GM12891 (cell line): ENCODE data around the gene IQCH.

Source experiments
- PAX5 ChIP-seq: IDR thresholded peaks from 2 replicates; pipeline ENCODE4 v1.6.1; 2011; ENCODE audit warnings: low read length, moderate library complexity, mild to moderate bottlenecking; ENCODE audit not compliant: insufficient read depth, severe bottlenecking
- POLR2A ChIP-seq: IDR thresholded peaks from 2 replicates; pipeline ENCODE4 v1.6.1; 2011; ENCODE audit warnings: low read depth, low read length, control low read depth
- POLR2AphosphoS5 ChIP-seq: IDR thresholded peaks from 2 replicates; pipeline ENCODE4 v1.6.1; 2011; ENCODE audit warnings: low read depth, low read length, control low read depth
- POU2F2 ChIP-seq: IDR thresholded peaks from 2 replicates; pipeline ENCODE4 v1.6.1; 2011; ENCODE audit warnings: low read depth, mild to moderate bottlenecking, control low read depth, low read length, moderate library complexity
- SPI1 ChIP-seq: IDR thresholded peaks from 2 replicates; pipeline ENCODE4 v1.6.1; 2011; ENCODE audit warnings: low read depth, low read length, control low read depth
- TAF1 ChIP-seq: IDR thresholded peaks from 2 replicates; pipeline ENCODE4 v1.6.1; 2011; ENCODE audit warnings: low read depth, low read length, control low read depth

- no peak for TF ChIP-seq TAF1
- TF ChIP-seq POLR2AphosphoS5: no peak
- no peak for TF ChIP-seq PAX5
- no peak for TF ChIP-seq SPI1
- TF ChIP-seq POLR2A: no peak
- no peak for TF ChIP-seq POU2F2
These were observed 22.1 kb downstream of the IQCH start for GRCh38 chr15:67276666-67277065.
